ENCODE data around the gene PDK3. TPM values are rescaled to one million over a fixed set of nuclear protein-coding genes. Genes with fewer than 3 reads are reported as not detected.

PDK3 gene
- total and polyA plus RNA-seq, 11 donors, result 2.4 to 20.3 (median 14.6) TPM

- no peaks in the 10 kb centered on the region for H3K9me3 ChIP-seq
- H3K36me3 ChIP-seq, result no peaks in the 10 kb centered on the region
- no peak for TF ChIP-seq POLR2A (IDR thresholded peaks at IDR 0.05)
- H3K27ac ChIP-seq, result no peak overlapping the region
- H3K4me1 ChIP-seq, result no peaks in the 10 kb centered on the region
- WGBS, 4 donors, result 70 to 97% (median 89%) methylated on average over 1 of the region's 1 CpG
- intact Hi-C loops (cut with DNase I), result no loop called here
- peaks cover 0 to 7% (median 0%) of the 10 kb centered on the region in 9 donors for H3K27me3 ChIP-seq
- ATAC-seq (no peak), DNase-seq (no peak)
- no peak overlapping the region for H3K4me3 ChIP-seq
Measured at GRCh38 chrX:24575496-24575895, 110.4 kb downstream of the PDK3 start.

- H3K36me3 ChIP-seq, result no peaks in the 10 kb centered on the region
- H3K4me1 ChIP-seq, result no peaks in the 10 kb centered on the region
- no peak overlapping the region for H3K4me3 ChIP-seq
- ATAC-seq (no peak), DNase-seq (no peak)
- H3K9me3 ChIP-seq, result no peaks in the 10 kb centered on the region
- 57 to 81% (median 72%) methylated on average over 9 of the region's 9 CpGs for WGBS, 4 donors
- intact Hi-C loops (cut with DNase I), result no loop called here
- TF ChIP-seq CTCF (IDR thresholded peaks at IDR 0.05), result no peak
- no peak for TF ChIP-seq POLR2A (IDR thresholded peaks at IDR 0.05)
- peaks cover 0 to 7% (median 0%) of the 10 kb centered on the region in 9 donors for H3K27me3 ChIP-seq
- no peak overlapping the region for H3K27ac ChIP-seq
Measured at GRCh38 chrX:24577091-24577490, 112.0 kb downstream of the PDK3 start.

Other genes with a start within 250 kb of the PDK3 start
- gene SUPT20HL2, start 151.2 kb upstream of the PDK3 start, total RNA-seq, result under 1 TPM in 1 of 9 donors, not detected in 8; 0.22 TPM
- gene SUPT20HL2, start 151.2 kb upstream of the PDK3 start, polyA plus RNA-seq, result not detected
- gene SUPT20HL1, start 104.6 kb upstream of the PDK3 start, total RNA-seq, result not detected
- not detected for gene SUPT20HL1, start 104.6 kb upstream of the PDK3 start, polyA plus RNA-seq
- gene PCYT1B, start 182.1 kb downstream of the PDK3 start, total RNA-seq, result under 1 TPM in 4 of 9 donors, not detected in 5; 0.10 to 0.27 (median 0.16) TPM
- gene PCYT1B, start 182.1 kb downstream of the PDK3 start, polyA plus RNA-seq, result under 1 TPM in 1 of 2 donors, not detected in 1; 0.07 TPM
- 1 to 10 TPM; 4.1 to 8.1 (median 6.6) TPM for gene POLA1, start 228.6 kb downstream of the PDK3 start, total RNA-seq
- 1 to 10 TPM; 1.9 to 5.9 TPM for gene POLA1, start 228.6 kb downstream of the PDK3 start, polyA plus RNA-seq